Activated CD4-positive, CD25-positive, alpha-beta regulatory T cell treated with anti-CD3 and anti-CD28 coated beads, Interleukin-2, amount 50 U/mL, for 16 hours (primary cell): Measurements from ENCODE around the gene LSP1.

ENCODE experiments used
- DNase-seq: peaks from one replicate; pipeline ENCODE4 v3.0.0-alpha.2; 2020; ENCODE audit warnings: low read depth, low spot score

The LSP1 gene

DNA sequence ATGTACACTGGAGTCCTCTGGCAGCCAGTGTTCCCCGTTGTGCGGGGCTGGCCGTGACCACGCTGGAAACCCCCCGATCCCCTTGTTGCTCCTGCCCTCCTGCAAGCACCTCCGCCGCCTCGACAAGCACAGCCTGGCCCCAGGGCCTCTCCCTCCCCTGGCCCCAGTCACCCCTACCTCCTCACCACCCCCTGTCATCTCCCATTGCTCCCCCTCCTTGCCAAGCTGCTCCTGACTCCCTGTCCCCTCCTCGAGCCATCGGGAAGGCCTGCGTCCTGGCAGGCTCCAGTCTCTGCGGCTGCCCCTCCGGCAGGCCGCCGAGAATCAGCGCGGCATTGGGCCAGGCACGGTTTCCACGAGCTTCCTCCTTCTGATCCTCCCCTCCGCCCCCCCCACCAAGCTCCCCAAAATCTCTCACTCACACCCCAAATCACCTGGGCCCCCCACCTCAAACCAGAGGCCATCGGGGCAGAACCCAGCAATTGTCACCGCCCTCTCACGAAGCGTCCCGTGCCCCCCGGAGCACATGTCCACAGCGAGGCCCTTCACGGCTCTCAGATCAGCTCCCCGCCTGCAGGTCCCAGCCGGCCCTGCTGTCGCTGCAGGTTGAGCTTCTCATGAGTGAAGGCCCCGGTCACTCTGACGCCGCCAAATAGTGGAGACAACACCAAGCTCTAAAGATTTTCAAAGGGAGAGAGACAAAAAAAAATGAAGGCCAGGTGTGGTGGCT, 5.7 kb upstream of the LSP1 start:
- no peak for DNase-seq

- no peak for DNase-seq
Measured at GRCh38 chr11:1847926-1848639, 4.8 kb upstream of the LSP1 start.

- no peak for DNase-seq
Measured at GRCh38 chr11:1848640-1849430, 4.0 kb upstream of the LSP1 start.

- DNase-seq: no peak
Measured at GRCh38 chr11:1851468-1852180, 1.3 kb upstream of the LSP1 start.

GRCh38 chr11:1852271-1852876, 510 bp upstream of the LSP1 start:
- no peak for DNase-seq

DNA sequence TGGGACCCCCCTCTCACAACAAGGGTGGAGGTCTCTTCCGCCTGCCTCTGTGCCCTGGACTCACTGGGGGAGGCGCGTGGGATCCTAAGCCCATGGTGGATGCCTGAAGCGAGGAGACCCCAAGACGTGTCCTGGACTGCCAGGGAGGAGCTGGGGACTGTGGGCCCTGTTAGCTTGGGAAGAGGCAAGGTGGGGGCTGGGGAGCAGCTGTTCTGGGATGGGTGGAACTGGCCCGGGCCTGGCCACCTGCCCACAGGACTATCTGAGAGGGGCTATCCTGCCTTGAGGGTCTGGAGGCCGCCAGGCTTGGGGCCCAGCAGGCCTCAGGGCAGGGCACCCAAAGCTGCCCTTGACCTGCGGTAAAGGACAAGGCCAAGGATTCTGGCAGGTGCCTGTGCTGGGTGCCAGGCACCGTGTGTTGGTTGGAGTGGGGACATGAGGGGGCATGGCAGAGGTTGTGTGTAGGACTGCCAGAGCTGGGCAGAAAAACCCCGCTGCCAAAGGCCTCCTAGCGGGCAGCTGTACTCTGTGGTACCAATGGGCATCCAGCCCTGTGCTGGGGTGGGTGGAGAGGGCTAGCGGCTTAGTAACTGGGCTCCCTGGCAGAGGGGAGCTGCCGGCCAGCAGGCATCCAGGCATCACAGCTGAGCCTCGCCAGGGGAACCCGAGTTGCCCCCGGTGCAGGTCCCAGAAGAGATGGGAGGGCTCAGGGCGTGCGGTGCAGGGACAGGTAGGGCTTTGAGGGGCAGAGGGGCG, 670 bp downstream of the LSP1 start:
- DNase-seq: no peak

DNA sequence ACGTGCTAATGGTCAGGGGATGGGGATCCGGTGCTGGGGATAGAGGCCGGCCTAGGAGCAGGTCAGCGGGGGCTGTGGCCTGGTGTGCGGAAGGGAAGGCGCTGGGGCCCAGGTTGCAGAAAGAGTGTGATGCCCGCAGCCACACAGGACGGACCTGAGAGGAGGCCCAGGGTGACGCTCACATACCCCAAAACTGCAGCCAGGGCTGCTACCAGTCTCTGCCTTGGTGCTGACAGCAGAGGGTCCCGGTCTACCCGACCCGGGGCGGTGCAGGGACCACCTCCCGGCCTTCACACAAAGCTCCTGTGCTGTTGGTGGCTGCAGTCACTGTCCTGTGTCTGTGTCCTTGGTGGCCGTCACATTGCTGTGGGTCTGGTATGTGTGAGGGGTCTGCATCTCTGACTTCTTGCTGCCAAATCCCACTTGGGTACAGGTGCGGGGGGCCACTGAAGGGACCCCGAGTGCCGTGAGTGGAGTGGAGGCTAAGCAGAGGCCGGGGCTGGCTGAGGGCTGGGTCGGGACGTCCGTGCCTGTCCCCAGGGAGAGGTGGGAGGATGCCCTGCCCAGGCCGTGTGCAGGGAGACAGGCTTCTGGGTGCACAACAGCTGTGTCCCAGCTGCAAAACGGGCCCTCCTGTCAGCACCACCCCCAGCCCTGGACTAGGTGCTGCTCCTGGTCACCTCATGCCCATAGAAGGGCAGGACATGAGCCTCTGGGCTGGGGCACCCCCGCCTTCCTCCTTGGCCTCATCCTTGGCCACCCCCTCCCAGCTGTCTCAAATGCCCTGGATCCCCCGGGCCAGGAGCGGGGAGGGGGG, 1.5 kb downstream of the LSP1 start:
- no peak for DNase-seq

GRCh38 chr11:1854949-1855885, 2.3 kb downstream of the LSP1 start:
- DNase-seq: peak; percentile 37

- DNase-seq: no peak
Measured at GRCh38 chr11:1855886-1856265, 3.0 kb downstream of the LSP1 start.

- no peak for DNase-seq
Measured at GRCh38 chr11:1856306-1857005, 3.6 kb downstream of the LSP1 start.

DNA sequence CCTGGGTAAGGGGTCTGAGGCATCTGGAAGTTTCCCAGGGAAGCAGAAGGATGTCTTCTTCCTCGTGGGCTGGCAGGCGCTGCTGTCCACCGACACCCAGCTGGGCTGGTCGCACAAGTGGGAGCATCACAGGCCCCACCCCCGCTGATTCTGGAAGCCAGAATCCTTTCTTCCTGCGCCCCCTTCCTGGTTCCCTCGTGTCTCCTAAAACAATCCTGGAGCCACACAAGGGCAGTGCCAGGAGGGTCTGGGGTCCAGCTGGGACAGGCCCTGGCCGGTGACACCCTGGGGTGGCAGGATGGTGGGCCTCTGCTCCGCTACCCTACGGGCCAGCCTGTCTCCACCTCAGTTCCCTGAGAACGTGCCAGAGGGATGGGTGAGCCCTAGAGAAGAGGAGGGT, 4.2 kb downstream of the LSP1 start:
- no peak for DNase-seq

DNA sequence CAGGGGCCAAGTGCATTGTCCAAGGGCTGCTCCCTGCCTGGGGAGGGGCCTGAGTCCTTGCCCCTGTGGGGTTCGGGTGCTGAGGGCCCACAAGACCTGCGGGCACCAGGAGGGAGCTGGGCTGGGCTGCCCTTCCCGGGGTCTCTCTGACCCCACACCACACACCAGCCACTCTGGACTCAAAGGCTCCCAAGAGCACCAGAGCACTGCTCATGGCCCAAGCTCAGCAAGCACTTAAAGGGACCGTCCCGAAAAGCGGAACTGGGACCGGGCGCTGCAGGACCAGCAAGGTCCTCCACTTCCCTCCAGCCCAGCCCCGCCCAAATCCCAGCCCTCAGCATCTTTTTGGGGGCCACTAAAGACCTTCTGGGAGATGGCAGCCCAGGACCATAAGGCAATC, 5.3 kb downstream of the LSP1 start:
- DNase-seq: no peak

DNA sequence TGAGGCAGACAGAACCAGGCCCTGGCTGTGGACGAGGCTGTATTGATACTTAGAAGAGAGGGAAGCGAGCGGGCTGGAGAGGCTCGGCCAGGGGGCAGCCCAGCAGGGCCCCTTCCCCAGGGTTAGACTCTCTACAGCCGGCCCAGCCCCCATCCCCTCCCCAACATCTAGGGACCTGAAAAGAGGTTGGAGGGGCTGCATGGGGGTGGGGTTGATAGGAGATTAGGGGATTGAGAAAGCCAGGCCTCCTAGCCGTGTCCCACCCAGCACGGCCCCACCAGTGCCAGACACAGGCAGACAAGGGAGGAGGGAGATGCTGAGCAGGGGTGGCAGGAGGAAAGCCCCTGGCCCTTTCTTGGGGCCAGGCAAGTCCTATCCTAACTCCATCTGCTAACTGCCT, 5.7 kb downstream of the LSP1 start:
- no peak for DNase-seq

DNA sequence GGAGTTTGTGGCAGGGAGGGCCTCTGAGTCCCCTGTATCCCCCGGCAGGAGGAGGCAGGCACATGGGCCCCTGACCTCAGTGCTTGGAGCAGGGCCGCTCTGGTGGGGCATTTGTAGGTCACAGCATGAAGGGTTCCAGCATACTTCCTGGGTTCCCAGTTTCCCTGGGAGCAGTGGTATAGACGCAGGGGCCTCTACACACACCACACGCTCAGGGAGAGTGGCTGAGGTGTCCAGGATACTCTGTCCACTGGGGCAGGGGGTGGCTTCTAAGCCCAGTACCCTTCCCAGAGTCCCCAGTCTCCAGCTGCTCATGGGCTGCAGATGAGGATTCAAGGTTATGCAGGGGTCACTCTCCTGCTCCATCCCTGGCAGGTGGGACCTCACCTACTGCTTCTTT, 6.1 kb downstream of the LSP1 start:
- no peak for DNase-seq

GRCh38 chr11:1860108-1860507, 7.2 kb downstream of the LSP1 start:
- no peak for DNase-seq

- DNase-seq: no peak
Measured at GRCh38 chr11:1861435-1862411, 8.8 kb downstream of the LSP1 start.
